Measurements from ENCODE around the gene RBM4.
A peak's percentile ranks its signal among the peaks of the same experiment; 100 is the strongest.

Gene RBM4

DNA sequence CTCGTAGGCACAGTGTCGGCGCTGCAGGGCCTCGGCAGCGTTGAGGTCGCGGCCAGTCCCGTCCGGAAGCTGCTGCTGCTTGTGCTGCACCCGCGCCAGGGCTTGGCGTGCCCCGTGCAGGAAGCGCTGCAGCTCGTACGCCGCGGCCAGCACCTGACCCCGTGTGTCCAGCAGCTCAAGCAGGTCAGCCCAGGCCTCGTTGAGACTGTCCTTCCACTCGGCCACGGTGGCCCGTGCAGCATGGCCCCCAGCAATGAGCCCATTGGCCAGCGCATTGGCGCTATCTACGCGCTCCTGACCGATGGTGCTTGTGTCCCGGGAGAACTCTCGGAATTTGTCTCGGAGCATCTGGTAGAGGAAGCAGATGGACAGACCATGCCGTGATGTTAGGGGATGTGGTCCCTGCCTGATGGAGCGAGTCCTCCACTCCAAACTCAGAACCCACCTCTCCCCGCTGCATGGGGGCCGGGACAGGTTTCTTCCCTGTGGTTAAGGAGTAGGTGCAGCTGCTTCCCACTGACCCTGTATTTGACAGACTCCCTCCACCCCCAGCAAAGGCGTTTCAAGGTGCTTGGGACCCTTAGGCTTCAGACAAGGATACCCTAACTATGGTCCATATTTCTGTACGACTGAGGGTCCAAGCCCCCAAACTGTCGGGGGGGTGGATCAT lies 52.9 kb downstream of the RBM4 start:
- TF ChIP-seq, protein P1, sequence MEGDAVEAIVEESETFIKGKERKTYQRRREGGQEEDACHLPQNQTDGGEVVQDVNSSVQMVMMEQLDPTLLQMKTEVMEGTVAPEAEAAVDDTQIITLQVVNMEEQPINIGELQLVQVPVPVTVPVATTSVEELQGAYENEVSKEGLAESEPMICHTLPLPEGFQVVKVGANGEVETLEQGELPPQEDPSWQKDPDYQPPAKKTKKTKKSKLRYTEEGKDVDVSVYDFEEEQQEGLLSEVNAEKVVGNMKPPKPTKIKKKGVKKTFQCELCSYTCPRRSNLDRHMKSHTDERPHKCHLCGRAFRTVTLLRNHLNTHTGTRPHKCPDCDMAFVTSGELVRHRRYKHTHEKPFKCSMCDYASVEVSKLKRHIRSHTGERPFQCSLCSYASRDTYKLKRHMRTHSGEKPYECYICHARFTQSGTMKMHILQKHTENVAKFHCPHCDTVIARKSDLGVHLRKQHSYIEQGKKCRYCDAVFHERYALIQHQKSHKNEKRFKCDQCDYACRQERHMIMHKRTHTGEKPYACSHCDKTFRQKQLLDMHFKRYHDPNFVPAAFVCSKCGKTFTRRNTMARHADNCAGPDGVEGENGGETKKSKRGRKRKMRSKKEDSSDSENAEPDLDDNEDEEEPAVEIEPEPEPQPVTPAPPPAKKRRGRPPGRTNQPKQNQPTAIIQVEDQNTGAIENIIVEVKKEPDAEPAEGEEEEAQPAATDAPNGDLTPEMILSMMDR (IDR thresholded peaks at IDR 0.05; ENCODE audit: low read length, missing control alignments): no peak
- no peak overlapping the region for H3K4me3 ChIP-seq (replicated peaks; ENCODE audit: low read depth, low read length)

DNA sequence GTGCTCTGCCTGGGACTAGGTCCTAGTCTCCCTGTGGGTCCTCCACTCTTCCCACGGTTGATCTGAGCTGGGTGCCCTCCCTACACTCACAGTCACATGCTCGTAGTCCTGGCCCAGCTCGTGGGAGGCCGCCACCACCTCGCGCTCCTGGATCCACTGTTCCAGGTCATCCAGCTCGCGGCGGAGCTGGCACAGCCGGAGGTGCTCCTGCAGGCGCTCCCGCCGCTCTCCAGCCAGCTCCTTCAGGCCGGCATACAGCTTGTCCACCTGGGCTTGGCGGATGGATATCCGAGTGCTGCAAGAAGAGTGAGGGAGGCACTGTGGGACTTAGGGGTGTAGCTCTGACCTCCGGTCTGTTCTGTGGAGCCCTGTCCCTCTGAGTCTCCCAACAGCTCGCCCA lies 53.9 kb downstream of the RBM4 start:
- TF ChIP-seq, protein P1 (IDR thresholded peaks at IDR 0.05; ENCODE audit: low read length, missing control alignments): no peak
- no peak overlapping the region for H3K4me3 ChIP-seq (replicated peaks; ENCODE audit: low read depth, low read length)
- DNase-seq (ENCODE audit: low read depth): no peak

More for the DNA sequence above, 52.9 kb downstream of the RBM4 start:
- DNase-seq (ENCODE audit: low read depth): no peak

DNA sequence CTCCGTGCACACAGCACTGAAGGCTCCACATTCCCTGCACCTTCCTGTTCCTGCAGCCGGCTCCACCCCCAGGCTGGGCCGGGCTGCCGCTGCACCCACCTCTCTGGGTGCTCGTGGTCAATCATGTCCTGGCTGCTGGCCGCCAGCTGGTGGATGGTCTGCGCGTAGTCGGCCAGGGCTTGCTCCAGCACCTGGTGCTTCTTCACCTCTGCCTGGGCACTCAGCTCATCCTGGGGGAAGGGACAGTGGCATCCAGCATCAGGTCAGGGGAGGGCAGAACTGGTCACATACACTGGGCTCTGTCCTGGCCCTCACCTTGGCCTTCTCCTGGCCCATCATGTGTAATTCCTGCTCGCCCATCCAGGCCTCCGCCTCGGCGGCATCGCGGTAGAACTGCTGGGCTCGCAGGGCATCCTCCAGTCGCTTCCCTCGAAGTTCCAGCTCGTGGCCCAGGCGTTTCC lies 54.4 kb downstream of the RBM4 start:
- TF ChIP-seq, protein P1 (IDR thresholded peaks at IDR 0.05; ENCODE audit: low read length, missing control alignments): no peak
- no peak for DNase-seq (ENCODE audit: low read depth)

DNA sequence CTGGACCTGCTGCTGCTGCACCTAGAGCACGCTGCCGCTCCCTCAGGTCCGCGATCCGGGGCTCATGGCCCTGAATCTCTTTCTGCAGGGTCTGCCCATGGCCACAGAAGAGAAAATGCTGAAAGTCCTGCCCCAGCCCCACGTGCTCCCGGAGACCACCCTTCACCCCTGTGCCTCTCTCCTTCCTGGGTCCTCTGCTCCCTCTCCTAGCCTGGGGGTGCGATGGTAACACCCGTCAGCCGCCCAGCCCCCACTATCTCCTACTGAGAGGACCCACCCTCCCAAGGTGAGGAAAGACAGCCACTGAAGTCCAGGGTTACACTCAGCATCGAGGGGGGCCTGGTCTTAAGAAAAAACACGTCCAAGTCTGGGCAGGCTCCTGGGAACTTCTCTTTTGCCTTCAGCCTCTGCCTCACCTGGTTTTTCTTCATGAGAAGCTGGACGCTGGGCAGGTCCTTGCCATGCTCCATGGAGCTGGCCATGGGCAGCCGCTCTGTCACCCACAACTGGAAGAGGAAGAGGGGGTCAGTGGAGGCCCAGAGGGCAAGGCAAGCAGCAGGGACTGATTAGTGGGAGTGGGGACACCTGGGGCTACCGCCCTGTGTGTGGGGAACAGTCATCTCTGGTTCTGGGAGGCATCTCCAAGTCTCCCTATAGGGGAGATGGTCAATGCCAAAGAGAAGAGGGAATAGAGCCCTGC lies 55.0 kb downstream of the RBM4 start:
- DNase-seq (ENCODE audit: low read depth): no peak
- TF ChIP-seq, protein P1 (IDR thresholded peaks at IDR 0.05; ENCODE audit: low read length, missing control alignments): no peak
- H3K4me3 ChIP-seq (replicated peaks; ENCODE audit: low read depth, low read length): no peak overlapping the region

More for the DNA sequence above, 54.4 kb downstream of the RBM4 start:
- no peak overlapping the region for H3K4me3 ChIP-seq (replicated peaks; ENCODE audit: low read depth, low read length)

DNA sequence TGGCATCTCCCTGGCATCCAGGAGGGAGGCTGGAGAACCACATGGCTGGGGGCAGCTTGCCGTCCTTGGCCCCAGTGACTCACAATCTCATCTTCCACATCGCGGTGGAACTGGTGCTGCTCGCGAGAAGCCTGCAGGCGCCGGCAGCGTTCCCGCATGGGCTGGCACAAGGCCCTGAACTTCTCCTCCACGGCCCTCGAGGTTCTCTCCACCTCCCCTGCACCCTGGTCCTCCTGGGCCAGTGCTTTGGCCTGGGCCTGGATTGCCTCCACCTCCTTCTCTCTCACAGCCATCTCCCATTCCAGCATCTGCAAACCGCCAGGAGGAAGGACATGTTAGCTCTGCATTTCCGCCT lies 55.5 kb downstream of the RBM4 start:
- TF ChIP-seq, protein P1 (IDR thresholded peaks at IDR 0.05; ENCODE audit: low read length, missing control alignments): no peak
- no peak overlapping the region for H3K4me3 ChIP-seq (replicated peaks; ENCODE audit: low read depth, low read length)

DNA sequence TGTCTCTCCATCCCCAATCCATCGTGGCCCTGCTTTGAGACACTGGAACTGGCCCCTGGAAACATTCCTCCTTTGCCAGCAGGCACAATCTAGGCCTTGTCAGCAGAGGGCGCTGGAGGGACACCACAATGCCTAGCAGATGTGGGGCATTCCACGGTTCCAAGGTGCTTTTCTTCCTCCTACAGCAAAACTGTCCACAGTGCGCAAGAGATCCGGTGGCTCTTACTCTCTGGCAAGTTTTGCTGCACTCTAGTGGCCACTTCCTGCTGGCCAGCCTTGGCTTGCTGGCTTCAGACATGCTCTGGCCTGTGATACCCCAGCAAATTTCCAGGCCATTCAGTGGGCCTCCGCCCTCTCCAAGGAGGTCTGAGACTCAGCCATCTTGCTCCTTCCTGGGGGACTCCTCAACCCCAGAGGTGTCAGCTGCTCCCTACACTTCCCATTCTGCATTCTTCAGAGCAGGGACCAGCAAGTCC lies 56.3 kb downstream of the RBM4 start:
- TF ChIP-seq, protein P1 (IDR thresholded peaks at IDR 0.05; ENCODE audit: low read length, missing control alignments): no peak
- H3K4me3 ChIP-seq (replicated peaks; ENCODE audit: low read depth, low read length): no peak overlapping the region
- peak; percentile 98 for DNase-seq (ENCODE audit: low read depth)

More for the DNA sequence above, 55.5 kb downstream of the RBM4 start:
- DNase-seq (ENCODE audit: low read depth): no peak
